Loucy (cell line): Measurements from ENCODE around the gene CYP4F8.
"Not testable (repeated sequence)": the region's sequence is repeated elsewhere in the genome, so short reads cannot be mapped to it uniquely, and the experiment has no call there.

ENCODE experiments used
- H2AFZ ChIP-seq: fragments of 200-600 bp; sonication (generic); 2 replicates; pipeline ENCODE4 v1.6.0; 2016; ENCODE audit warnings: antibody characterized with exemption, mild to moderate bottlenecking, low read length, moderate library complexity
- H3F3A ChIP-seq: fragments of 200-600 bp; 2 replicates; pipeline ENCODE4 v1.6.0; 2016; ENCODE audit warnings: antibody characterized with exemption, low read depth, mild to moderate bottlenecking
- H3K27me3 ChIP-seq: fragments of 200-600 bp; sonication (generic); 2 replicates; pipeline ENCODE4 v1.6.1; 2014; ENCODE audit warnings: low read length, mild to moderate bottlenecking; ENCODE audit not compliant: insufficient read depth, poor library complexity, severe bottlenecking
- H3K36me3 ChIP-seq: fragments of 200-600 bp; sonication (generic); 2 replicates; pipeline ENCODE4 v1.6.1; 2016; ENCODE audit warnings: low read length; ENCODE audit not compliant: insufficient read depth
- H3K4me1 ChIP-seq: fragments of 200-600 bp; sonication (generic); 2 replicates; pipeline ENCODE4 v1.5.1; 2014; ENCODE audit warnings: low read length, mild to moderate bottlenecking; ENCODE audit not compliant: insufficient read depth, poor library complexity, severe bottlenecking
- H3K4me2 ChIP-seq: fragments of 200-600 bp; sonication (generic); 2 replicates; pipeline ENCODE4 v1.6.0; 2014; ENCODE audit warnings: antibody characterized with exemption, low read length, low read depth, mild to moderate bottlenecking; ENCODE audit not compliant: poor library complexity, severe bottlenecking
- H3K4me3 ChIP-seq: fragments of 200-600 bp; sonication (generic); 2 replicates; pipeline ENCODE4 v1.5.1; 2014; ENCODE audit warnings: low read length, mild to moderate bottlenecking, mixed read lengths; ENCODE audit not compliant: poor library complexity, severe bottlenecking
- H3K79me2 ChIP-seq: fragments of 200-600 bp; sonication (generic); 2 replicates; pipeline ENCODE4 v1.6.1; 2014; ENCODE audit warnings: low read length; ENCODE audit not compliant: insufficient read depth
- H3K9ac ChIP-seq: fragments of 200-600 bp; sonication (generic); 2 replicates; pipeline ENCODE4 v1.6.0; 2014; ENCODE audit warnings: mild to moderate bottlenecking, low read depth, low read length, moderate library complexity; ENCODE audit not compliant: poor library complexity, severe bottlenecking
- H3K9me2 ChIP-seq: fragments of 200-600 bp; sonication (generic); replicated peaks from 2 replicates; pipeline ENCODE4 v1.6.1; 2016; ENCODE audit warnings: low read depth, low read length, mixed read lengths
- H3K9me3 ChIP-seq: fragments of 200-600 bp; sonication (generic); 2 replicates; pipeline ENCODE4 v1.6.1; 2014; ENCODE audit warnings: mild to moderate bottlenecking, antibody characterized with exemption, low read length, low read depth; ENCODE audit not compliant: insufficient read depth
- H4K20me1 ChIP-seq: fragments of 200-600 bp; sonication (generic); 2 replicates; pipeline ENCODE4 v1.6.0; 2014; ENCODE audit warnings: antibody characterized with exemption, low read length, mild to moderate bottlenecking; ENCODE audit not compliant: insufficient read depth, poor library complexity, severe bottlenecking
- CTCF ChIP-seq: fragments of 200-600 bp; sonication (generic); conservative IDR thresholded peaks from 2 replicates; pipeline ENCODE4 v1.5.1; 2014; ENCODE audit warnings: mild to moderate bottlenecking, antibody characterized with exemption, low read length
- EZH2phosphoT487 ChIP-seq: fragments of 200-600 bp; IDR thresholded peaks from 2 replicates; pipeline ENCODE4 v1.6.1; 2018; ENCODE audit warnings: antibody characterized with exemption, mild to moderate bottlenecking, moderate library complexity, borderline replicate concordance

The CYP4F8 gene

GRCh38 chr19:15644066-15644741, 29.2 kb downstream of the CYP4F8 start:
- Histone ChIP-seq H3K9me2 (no peaks in the 10 kb centered on the region), H3K79me2 (no peaks in the 10 kb centered on the region), H3K4me2 (no peak overlapping the region), H3K4me3 (no peak overlapping the region), H3F3A (no peaks in the 10 kb centered on the region), H3K27me3 (no peaks in the 10 kb centered on the region), H3K9me3 (no peaks in the 10 kb centered on the region), H4K20me1 (no peaks in the 10 kb centered on the region), H2AFZ (no peak overlapping the region), H3K9ac (no peak overlapping the region), H3K4me1 (no peaks in the 10 kb centered on the region), H3K36me3 (no peaks in the 10 kb centered on the region)
- no peak for TF ChIP-seq CTCF
- TF ChIP-seq EZH2phosphoT487: no peak

GRCh38 chr19:15644816-15645215, 29.8 kb downstream of the CYP4F8 start:
- no peak for TF ChIP-seq CTCF
- TF ChIP-seq EZH2phosphoT487: no peak
- H3K4me1 ChIP-seq: no peaks in the 10 kb centered on the region
- no peaks in the 10 kb centered on the region for H3K36me3 ChIP-seq
- H3K79me2 ChIP-seq: no peaks in the 10 kb centered on the region
- no peaks in the 10 kb centered on the region for H3F3A ChIP-seq
- H3K4me2 ChIP-seq: no peak overlapping the region
- no peaks in the 10 kb centered on the region for H3K9me3 ChIP-seq
- no peak overlapping the region for H3K9ac ChIP-seq
- H3K4me3 ChIP-seq: no peak overlapping the region
- no peaks in the 10 kb centered on the region for H3K9me2 ChIP-seq
- H2AFZ ChIP-seq: no peak overlapping the region
- H3K27me3 ChIP-seq: no peaks in the 10 kb centered on the region
- H4K20me1 ChIP-seq: no peaks in the 10 kb centered on the region

- H2AFZ ChIP-seq: no peak overlapping the region
- no peaks in the 10 kb centered on the region for H3K9me3 ChIP-seq
- H3F3A ChIP-seq: no peaks in the 10 kb centered on the region
- H3K4me3 ChIP-seq: no peak overlapping the region
- no peaks in the 10 kb centered on the region for H3K4me1 ChIP-seq
- H3K79me2 ChIP-seq: no peaks in the 10 kb centered on the region
- no peaks in the 10 kb centered on the region for H3K36me3 ChIP-seq
- no peaks in the 10 kb centered on the region for H3K9me2 ChIP-seq
- H4K20me1 ChIP-seq: no peaks in the 10 kb centered on the region
- H3K27me3 ChIP-seq: no peaks in the 10 kb centered on the region
- H3K4me2 ChIP-seq: no peak overlapping the region
- TF ChIP-seq EZH2phosphoT487: no peak
- no peak for TF ChIP-seq CTCF
- H3K9ac ChIP-seq: no peak overlapping the region
Measured at GRCh38 chr19:15649526-15649925, 34.5 kb downstream of the CYP4F8 start.

- not testable (repeated sequence) for H3K9me2 ChIP-seq, H3K9ac ChIP-seq, H3F3A ChIP-seq, H3K4me1 ChIP-seq, H2AFZ ChIP-seq, H3K4me3 ChIP-seq, H3K36me3 ChIP-seq, H4K20me1 ChIP-seq, H3K79me2 ChIP-seq, H3K9me3 ChIP-seq, H3K27me3 ChIP-seq, H3K4me2 ChIP-seq
Measured at GRCh38 chr19:15650123-15650522, 35.1 kb downstream of the CYP4F8 start.
